ENCODE results near the gene HLA-A.

GRCh38 chr6:29975561-29975907, 33.2 kb downstream of the HLA-A start:
- TF ChIP-seq, protein P1, sequence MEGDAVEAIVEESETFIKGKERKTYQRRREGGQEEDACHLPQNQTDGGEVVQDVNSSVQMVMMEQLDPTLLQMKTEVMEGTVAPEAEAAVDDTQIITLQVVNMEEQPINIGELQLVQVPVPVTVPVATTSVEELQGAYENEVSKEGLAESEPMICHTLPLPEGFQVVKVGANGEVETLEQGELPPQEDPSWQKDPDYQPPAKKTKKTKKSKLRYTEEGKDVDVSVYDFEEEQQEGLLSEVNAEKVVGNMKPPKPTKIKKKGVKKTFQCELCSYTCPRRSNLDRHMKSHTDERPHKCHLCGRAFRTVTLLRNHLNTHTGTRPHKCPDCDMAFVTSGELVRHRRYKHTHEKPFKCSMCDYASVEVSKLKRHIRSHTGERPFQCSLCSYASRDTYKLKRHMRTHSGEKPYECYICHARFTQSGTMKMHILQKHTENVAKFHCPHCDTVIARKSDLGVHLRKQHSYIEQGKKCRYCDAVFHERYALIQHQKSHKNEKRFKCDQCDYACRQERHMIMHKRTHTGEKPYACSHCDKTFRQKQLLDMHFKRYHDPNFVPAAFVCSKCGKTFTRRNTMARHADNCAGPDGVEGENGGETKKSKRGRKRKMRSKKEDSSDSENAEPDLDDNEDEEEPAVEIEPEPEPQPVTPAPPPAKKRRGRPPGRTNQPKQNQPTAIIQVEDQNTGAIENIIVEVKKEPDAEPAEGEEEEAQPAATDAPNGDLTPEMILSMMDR (optimal IDR thresholded peaks at IDR 0.05 in 1 of 3, IDR thresholded peaks at IDR 0.05 in 1 of 3, conservative IDR thresholded peaks at IDR 0.05 in 1 of 3; ENCODE audit: extremely low read depth in 1 of 3, insufficient read depth in 2 of 3, low read length in 3 of 3) = no peak
- peak; percentile 14 for TF ChIP-seq EZH2 (IDR thresholded peaks at IDR 0.05; ENCODE audit: low read length)

Data from keratinocyte (primary cell).